Lower leg skin (tissue), 4 donors: Measurements from ENCODE around the gene G0S2. TPM values are rescaled to one million over a fixed set of nuclear protein-coding genes. Genes with fewer than 3 reads are reported as not detected.

Experiments
- DNase-seq, 2 donors: peaks; one replicate each; pipeline ENCODE4 v3.0.0-alpha.2; 2019; ENCODE audit warnings: low spot score in 2 of 2
- H3K4me3 ChIP-seq: fragments of 200-600 bp; sonication (generic); 2 replicates; pipeline ENCODE4 v1.5.1; 2017; ENCODE audit warnings: mild to moderate bottlenecking, low read depth; ENCODE audit not compliant: poor library complexity, severe bottlenecking
- CTCF ChIP-seq, 3 donors: fragments of 450-650 bp; IDR thresholded peaks; one replicate each; pipeline ENCODE4 v1.5.1; 2016; ENCODE audit warnings: antibody characterized with exemption in 3 of 3, mild to moderate bottlenecking in 3 of 3, moderate library complexity in 2 of 3
- POLR2A ChIP-seq, 2 donors: fragments of 450-650 bp; IDR thresholded peaks; one replicate each; pipeline ENCODE4 v1.6.1; 2016 to 2017; ENCODE audit warnings: antibody characterized with exemption in 2 of 2, mild to moderate bottlenecking in 1 of 2, moderate library complexity in 1 of 2
- WGBS, 2 donors: methylation state at CpG; one replicate each; pipeline ENCODE4 v1.1.5; 2018; 5-methylcytosine and 5-hydroxymethylcytosine counted together
- intact Hi-C: fragments of 100-400 bp; cut with DNase I; formaldehyde crosslinking; loops from one replicate; pipeline ENCODE4 v1.15.0; 2023; ENCODE audit warnings: low total_unique reads
- total RNA-seq, 4 donors: library from RNA; depleted of rRNA; stranded (reverse); fragments of >200 nt; gene quantifications; one replicate each; pipeline ENCODE4 v1.1.0, GENCODE V29; 2016

The G0S2 gene
- total RNA-seq, 4 donors from 2014 or later = 4.9 to 68.7 (median 30.5) TPM

GRCh38 chr1:209715314-209715713 is 40.1 kb downstream of the G0S2 start:
- no peak overlapping the region for H3K4me3 ChIP-seq
- TF ChIP-seq CTCF (IDR thresholded peaks at IDR 0.05) (no peak), POLR2A (IDR thresholded peaks at IDR 0.05) (no peak)
- intact Hi-C loops = no loop called here
- no peak for DNase-seq

GRCh38 chr1:209717818-209718217 is 42.6 kb downstream of the G0S2 start:
- intact Hi-C loops = no loop called here
- WGBS, 2 donors = 81 to 88% methylated on average over 2 of the region's 2 CpGs
- TF ChIP-seq CTCF (IDR thresholded peaks at IDR 0.05) = no peak
- no peak for TF ChIP-seq POLR2A (IDR thresholded peaks at IDR 0.05)
- no peak for DNase-seq
- H3K4me3 ChIP-seq = no peak overlapping the region

- intact Hi-C loops = no loop called here
- H3K4me3 ChIP-seq = no peak overlapping the region
- WGBS, 2 donors = 86% methylated on average over 4 of the region's 4 CpGs
- TF ChIP-seq CTCF (IDR thresholded peaks at IDR 0.05) = no peak
- no peak for TF ChIP-seq POLR2A (IDR thresholded peaks at IDR 0.05)
- DNase-seq = no peak
Observed at GRCh38 chr1:209720326-209720725, 45.1 kb downstream of the G0S2 start.

GRCh38 chr1:209720826-209721225 is 45.6 kb downstream of the G0S2 start:
- TF ChIP-seq POLR2A (IDR thresholded peaks at IDR 0.05) = no peak
- TF ChIP-seq CTCF (IDR thresholded peaks at IDR 0.05) = no peak
- intact Hi-C loops = no loop called here
- no peak for DNase-seq
- H3K4me3 ChIP-seq = no peak overlapping the region
- 80 to 85% methylated on average over 2 of the region's 2 CpGs for WGBS, 2 donors

GRCh38 chr1:209721323-209721722 is 46.1 kb downstream of the G0S2 start:
- 90 to 97% methylated on average over 1 of the region's 1 CpG for WGBS, 2 donors
- TF ChIP-seq CTCF (IDR thresholded peaks at IDR 0.05) = no peak
- TF ChIP-seq POLR2A (IDR thresholded peaks at IDR 0.05) = no peak
- intact Hi-C loops = no loop called here
- DNase-seq = no peak
- no peak overlapping the region for H3K4me3 ChIP-seq

GRCh38 chr1:209723265-209723664 is 48.1 kb downstream of the G0S2 start:
- intact Hi-C loops = no loop called here
- no peak for TF ChIP-seq POLR2A (IDR thresholded peaks at IDR 0.05)
- TF ChIP-seq CTCF (IDR thresholded peaks at IDR 0.05) = no peak
- H3K4me3 ChIP-seq = no peak overlapping the region
- WGBS, 2 donors = 56 to 61% methylated on average over 3 of the region's 3 CpGs
- no peak for DNase-seq
